Suprapubic skin (tissue), 4 donors: Measurements from ENCODE around the gene VPS37D. TPM values are rescaled to one million over a fixed set of nuclear protein-coding genes. Genes with fewer than 3 reads are reported as not detected.

Experiments used
- DNase-seq, 2 donors: peaks; one replicate each; pipeline ENCODE4 v3.0.0-alpha.2; 2019; ENCODE audit warnings: low spot score in 2 of 2
- H3K27ac ChIP-seq: fragments of 200-600 bp; sonication (generic); one replicate; pipeline ENCODE4 v1.5.1; 2019
- H3K27me3 ChIP-seq: fragments of 200-600 bp; sonication (generic); one replicate; pipeline ENCODE4 v1.5.1; 2019
- H3K36me3 ChIP-seq: fragments of 200-600 bp; sonication (generic); one replicate; pipeline ENCODE4 v1.5.1; 2019
- H3K4me1 ChIP-seq: fragments of 200-600 bp; sonication (generic); one replicate; pipeline ENCODE4 v1.5.1; 2019
- H3K4me3 ChIP-seq: fragments of 200-600 bp; sonication (generic); one replicate; pipeline ENCODE4 v1.5.1; 2019; ENCODE audit warnings: mild to moderate bottlenecking
- H3K9me3 ChIP-seq: fragments of 200-600 bp; sonication (generic); one replicate; pipeline ENCODE4 v1.5.1; 2019
- EP300 ChIP-seq: sonication (generic); formaldehyde crosslinking; IDR thresholded peaks from one replicate; pipeline ENCODE4 v1.6.1; 2017; ENCODE audit warnings: antibody characterized with exemption
- POLR2A ChIP-seq, 2 donors: fragments of 450-650 bp; IDR thresholded peaks; one replicate each; pipeline ENCODE4 v1.6.1; 2017; ENCODE audit warnings: antibody characterized with exemption in 2 of 2, mild to moderate bottlenecking in 2 of 2, moderate library complexity in 2 of 2
- POLR2AphosphoS5 ChIP-seq, 3 donors: sonication (generic); formaldehyde crosslinking; IDR thresholded peaks; one replicate each; pipeline ENCODE4 v1.6.1; 2017; ENCODE audit warnings: antibody characterized with exemption in 3 of 3
- WGBS: methylation state at CpG from one replicate; pipeline ENCODE4 v1.1.5; 2018; 5-methylcytosine and 5-hydroxymethylcytosine counted together
- total RNA-seq, 4 donors: library from RNA; depleted of rRNA; stranded (reverse); fragments of >200 nt; gene quantifications; one replicate each; pipeline ENCODE4 v1.1.0, GENCODE V29; 2016
- TF ChIP-seq, protein P1 (sequence below), 2 donors: fragments of 200-600 bp in 1 of 2; fragments of 450-650 bp in 1 of 2; sonication (generic) in 1 of 2; IDR thresholded peaks; one replicate each; pipeline ENCODE4 v1.5.1; 2016 to 2019; ENCODE audit warnings: antibody characterized with exemption in 2 of 2, mild to moderate bottlenecking in 1 of 2, moderate library complexity in 1 of 2

The VPS37D gene
- total RNA-seq, 4 donors from 2014 or later = 1.9 to 3.5 (median 2.1) TPM

DNA sequence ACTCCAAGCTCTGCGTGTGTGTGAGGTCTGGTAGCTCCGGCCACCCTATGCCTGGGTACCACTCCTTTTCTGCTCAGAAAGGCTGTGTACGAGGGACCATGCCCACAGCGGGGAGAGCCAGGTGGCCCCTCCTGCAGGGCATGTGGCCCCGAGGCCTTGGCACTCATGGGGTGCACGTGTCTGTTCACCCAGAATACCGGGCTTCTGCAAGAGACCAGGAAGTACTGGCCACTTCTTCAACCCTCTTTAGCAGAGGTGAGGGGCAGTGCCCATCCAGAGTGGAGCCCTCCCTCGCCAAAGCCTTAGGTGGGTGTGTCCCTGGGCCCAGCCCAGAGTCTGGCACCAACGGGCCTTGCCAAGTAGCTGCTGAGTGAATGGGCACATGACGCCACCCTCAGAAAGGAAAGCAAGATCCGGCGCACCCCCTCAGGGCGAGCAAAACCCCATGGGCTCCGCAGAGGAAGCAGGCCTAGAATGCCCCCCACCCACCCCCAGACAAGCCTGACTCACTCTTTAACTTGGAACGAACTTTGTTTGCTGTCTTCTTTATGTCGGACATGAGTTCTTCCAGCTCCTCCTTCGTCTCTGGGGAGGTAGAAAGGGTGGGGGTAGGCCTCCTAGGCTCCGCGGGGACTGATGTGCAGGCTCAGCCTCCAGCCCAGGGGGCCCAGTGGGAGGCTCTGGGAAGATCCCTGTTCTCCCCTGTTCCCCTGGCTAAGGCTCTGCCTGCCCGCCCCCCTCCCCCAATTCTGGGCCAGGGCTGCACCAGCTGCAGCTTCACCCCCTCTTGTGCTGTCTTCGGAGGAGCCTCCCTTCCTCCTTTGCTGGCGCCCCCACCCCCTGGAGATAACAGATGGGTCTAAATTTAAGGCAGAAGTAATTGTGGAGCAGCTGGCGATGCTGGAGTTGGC is 37.3 kb downstream of the VPS37D start:
- 47% methylated on average over 11 of the region's 23 CpGs for WGBS
- TF ChIP-seq, protein P1, sequence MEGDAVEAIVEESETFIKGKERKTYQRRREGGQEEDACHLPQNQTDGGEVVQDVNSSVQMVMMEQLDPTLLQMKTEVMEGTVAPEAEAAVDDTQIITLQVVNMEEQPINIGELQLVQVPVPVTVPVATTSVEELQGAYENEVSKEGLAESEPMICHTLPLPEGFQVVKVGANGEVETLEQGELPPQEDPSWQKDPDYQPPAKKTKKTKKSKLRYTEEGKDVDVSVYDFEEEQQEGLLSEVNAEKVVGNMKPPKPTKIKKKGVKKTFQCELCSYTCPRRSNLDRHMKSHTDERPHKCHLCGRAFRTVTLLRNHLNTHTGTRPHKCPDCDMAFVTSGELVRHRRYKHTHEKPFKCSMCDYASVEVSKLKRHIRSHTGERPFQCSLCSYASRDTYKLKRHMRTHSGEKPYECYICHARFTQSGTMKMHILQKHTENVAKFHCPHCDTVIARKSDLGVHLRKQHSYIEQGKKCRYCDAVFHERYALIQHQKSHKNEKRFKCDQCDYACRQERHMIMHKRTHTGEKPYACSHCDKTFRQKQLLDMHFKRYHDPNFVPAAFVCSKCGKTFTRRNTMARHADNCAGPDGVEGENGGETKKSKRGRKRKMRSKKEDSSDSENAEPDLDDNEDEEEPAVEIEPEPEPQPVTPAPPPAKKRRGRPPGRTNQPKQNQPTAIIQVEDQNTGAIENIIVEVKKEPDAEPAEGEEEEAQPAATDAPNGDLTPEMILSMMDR (IDR thresholded peaks at IDR 0.05) = no peak
- TF ChIP-seq POLR2A (IDR thresholded peaks at IDR 0.05) (no peak), POLR2AphosphoS5 (IDR thresholded peaks at IDR 0.05) (no peak), EP300 (no peak)

DNA sequence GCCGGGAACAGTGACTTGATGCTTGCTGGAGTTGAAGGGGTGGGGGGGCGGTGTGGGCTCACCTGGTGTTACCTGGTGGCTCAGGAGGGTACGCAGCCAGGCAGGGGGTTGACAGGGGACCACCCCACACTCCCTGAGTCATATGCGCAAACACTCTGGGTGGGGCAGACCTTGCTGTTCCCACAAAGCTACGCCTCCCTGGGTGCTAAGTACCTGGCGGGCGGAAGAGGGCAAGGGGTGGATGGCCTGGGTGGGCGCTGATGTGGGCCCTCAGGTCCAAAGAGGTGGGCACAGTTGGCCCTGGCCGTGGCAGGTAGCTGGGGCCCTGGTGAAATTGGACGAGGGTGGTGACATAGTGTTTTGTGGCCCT is 37.9 kb downstream of the VPS37D start:
- TF ChIP-seq EP300 = no peak
- Histone ChIP-seq H3K27me3 (no peaks in the 10 kb centered on the region), H3K27ac (no peak overlapping the region), H3K9me3 (no peaks in the 10 kb centered on the region), H3K36me3 (peaks cover 12% of the 10 kb centered on the region), H3K4me3 (no peak overlapping the region), H3K4me1 (peaks cover 21% of the 10 kb centered on the region)
- no peak for DNase-seq
- WGBS = 78% methylated on average over 8 of the region's 10 CpGs

More for the DNA sequence above, 37.3 kb downstream of the VPS37D start:
- Histone ChIP-seq H3K4me3 (no peak overlapping the region), H3K9me3 (no peaks in the 10 kb centered on the region), H3K27me3 (no peaks in the 10 kb centered on the region), H3K27ac (no peak overlapping the region), H3K4me1 (peaks cover 21% of the 10 kb centered on the region), H3K36me3 (peaks cover 18% of the 10 kb centered on the region)
- DNase-seq = no peak

DNA sequence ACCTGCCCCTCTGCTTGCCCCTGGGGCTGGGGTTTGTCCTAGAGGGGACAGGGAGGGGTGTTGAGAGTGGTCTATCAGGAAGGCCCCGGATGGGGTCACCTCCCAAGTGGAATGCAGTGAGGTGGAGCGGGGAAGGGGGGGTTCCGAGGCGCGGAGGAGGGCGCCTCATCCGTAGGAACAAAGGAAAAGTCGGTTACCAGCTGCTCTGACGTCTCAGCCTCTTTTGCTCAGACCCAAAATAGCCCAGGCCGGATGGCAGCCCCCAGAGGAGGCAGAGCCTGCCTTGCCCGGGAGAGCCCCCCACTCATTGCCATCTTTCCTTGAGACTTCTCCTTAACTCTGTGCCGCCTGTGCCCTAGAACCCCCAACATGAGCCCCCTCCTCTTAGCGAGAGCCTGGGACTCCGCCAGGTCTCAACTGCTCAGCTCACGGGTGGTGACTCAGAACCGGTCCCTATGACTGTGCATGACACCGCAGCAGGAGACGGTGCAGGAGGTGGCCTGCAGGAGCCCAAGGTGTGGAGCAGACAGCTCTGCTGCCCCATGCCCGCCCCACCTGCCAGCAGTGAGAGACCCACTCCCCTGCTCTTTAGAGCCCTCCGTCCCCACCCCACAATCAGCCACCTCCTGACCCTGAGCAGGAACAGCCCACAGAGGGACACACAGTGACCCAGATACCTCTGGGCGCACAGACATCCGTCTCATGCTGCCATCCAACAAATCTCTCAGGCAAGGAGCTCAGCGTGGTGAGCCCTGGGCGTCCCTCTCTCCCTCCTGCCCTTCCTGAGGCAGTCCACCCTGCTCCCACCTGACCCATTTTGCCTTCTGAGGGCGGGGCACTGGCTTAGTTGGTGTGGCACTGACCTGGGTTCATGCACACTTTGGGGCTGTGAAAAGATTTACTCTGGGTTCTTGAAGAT is 38.8 kb downstream of the VPS37D start:
- no peak overlapping the region for H3K27ac ChIP-seq
- H3K4me3 ChIP-seq = no peak overlapping the region
- TF ChIP-seq, protein P1 (IDR thresholded peaks at IDR 0.05) = no peak
- TF ChIP-seq EP300 = no peak
- TF ChIP-seq POLR2A (IDR thresholded peaks at IDR 0.05) = no peak
- TF ChIP-seq POLR2AphosphoS5 (IDR thresholded peaks at IDR 0.05) = no peak
- DNase-seq = no peak
- H3K9me3 ChIP-seq = no peaks in the 10 kb centered on the region
- H3K36me3 ChIP-seq = peaks cover 6% of the 10 kb centered on the region
- H3K4me1 ChIP-seq = peaks cover 21% of the 10 kb centered on the region
- H3K27me3 ChIP-seq = no peaks in the 10 kb centered on the region
- WGBS = 84% methylated on average over 21 of the region's 25 CpGs

DNA sequence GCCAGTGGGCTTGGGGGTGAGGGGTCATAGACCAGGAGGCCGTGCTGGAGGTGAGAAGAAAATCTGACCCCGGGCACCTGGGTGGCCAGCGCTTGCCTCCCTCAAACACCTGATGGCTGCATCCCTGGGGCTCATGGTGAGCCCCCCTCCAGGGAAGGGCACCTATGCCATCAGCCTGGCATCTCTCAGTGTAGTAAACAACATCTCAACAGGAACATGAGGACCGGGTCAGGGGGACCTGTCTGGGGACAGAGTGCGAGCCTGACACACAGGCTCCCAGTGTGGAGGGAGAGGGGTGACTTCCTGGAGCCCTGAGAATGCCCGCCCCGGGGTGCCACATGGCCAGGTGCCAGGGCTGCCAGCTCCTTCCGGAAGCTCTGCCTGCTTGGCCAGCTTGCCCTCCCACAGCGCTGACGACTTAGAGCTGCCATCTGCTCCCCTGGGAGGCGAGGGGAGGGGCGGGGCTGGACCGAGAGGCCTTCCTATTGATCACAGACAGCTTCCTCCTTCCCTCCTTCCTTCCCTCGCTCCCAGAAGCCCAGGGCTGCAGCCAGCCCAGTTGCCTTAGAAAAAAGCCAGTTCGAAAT is 39.5 kb downstream of the VPS37D start:
- Histone ChIP-seq H3K9me3 (no peaks in the 10 kb centered on the region), H3K4me3 (no peak overlapping the region), H3K36me3 (peaks cover 4% of the 10 kb centered on the region), H3K27ac (no peak overlapping the region), H3K4me1 (peaks cover 21% of the 10 kb centered on the region), H3K27me3 (no peaks in the 10 kb centered on the region)
- TF ChIP-seq, protein P1 (IDR thresholded peaks at IDR 0.05) = no peak
- TF ChIP-seq POLR2AphosphoS5 (IDR thresholded peaks at IDR 0.05) (no peak), POLR2A (IDR thresholded peaks at IDR 0.05) (no peak), EP300 (no peak)
- no peak for DNase-seq
- WGBS = 75% methylated on average over 10 of the region's 15 CpGs

DNA sequence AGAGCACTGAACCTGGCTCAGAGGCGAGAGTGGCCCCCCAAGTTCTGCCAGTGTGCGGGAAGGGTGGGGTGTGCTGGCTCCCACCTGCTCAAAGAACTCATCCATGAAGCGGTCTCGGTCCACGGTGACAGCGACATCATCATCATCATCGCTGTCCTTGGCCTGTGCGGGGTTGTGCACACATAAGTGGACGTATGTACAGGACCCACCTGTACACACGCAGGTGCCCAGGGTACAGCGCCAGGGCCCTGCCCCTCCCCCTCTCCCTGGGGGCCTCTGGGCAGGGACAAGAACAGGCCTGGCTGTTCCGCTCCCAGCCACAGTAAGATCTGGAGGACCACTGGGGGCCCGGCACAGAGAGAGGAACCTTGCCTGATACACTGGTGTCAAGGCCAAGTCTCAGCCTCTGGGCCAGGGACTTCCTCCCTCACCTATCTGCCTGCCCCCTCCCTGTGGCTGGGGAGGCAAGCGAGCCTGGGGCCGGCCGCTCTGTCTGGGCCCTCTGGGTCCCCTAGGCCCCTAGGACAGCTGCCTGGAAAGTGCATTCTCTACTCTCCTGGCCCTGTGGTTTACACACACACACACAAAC is 41.4 kb downstream of the VPS37D start:
- TF ChIP-seq, protein P1 (IDR thresholded peaks at IDR 0.05) = no peak
- TF ChIP-seq POLR2A (IDR thresholded peaks at IDR 0.05) (no peak), EP300 (no peak), POLR2AphosphoS5 (IDR thresholded peaks at IDR 0.05) (no peak)
- WGBS = 95% methylated on average over 12 of the region's 16 CpGs
- no peaks in the 10 kb centered on the region for H3K36me3 ChIP-seq
- no peak overlapping the region for H3K27ac ChIP-seq
- no peaks in the 10 kb centered on the region for H3K27me3 ChIP-seq
- DNase-seq = no peak
- H3K9me3 ChIP-seq = no peaks in the 10 kb centered on the region
- H3K4me1 ChIP-seq = peaks cover 16% of the 10 kb centered on the region
- no peak overlapping the region for H3K4me3 ChIP-seq
